Activated T-cell treated with anti-CD3 and anti-CD28 coated beads, Interleukin-2, amount 50 U/mL, for 72 hours (primary cell): ENCODE results near the gene AMDHD1. TPM values are rescaled to one million over a fixed set of nuclear protein-coding genes. Genes with fewer than 3 reads are reported as not detected.

Experiments
- ATAC-seq, 2 donors: fragments of 150-1000 bp; cut with Tn5 transposase; replicated peaks in 1 of 2; 2 replicates each; pipeline ENCODE4 v1.10.0; 2021; ENCODE audit warnings: moderate library complexity in 2 of 2, mild to moderate bottlenecking in 1 of 2
- DNase-seq, 2 donors: peaks; one replicate each; pipeline ENCODE4 v3.0.0; 2021 to 2022; ENCODE audit warnings: mixed read lengths in 1 of 2
- H3K27ac Mint-ChIP-seq: one replicate; pipeline ENCODE4 v1.8.0; 2022; ENCODE audit warnings: mild to moderate bottlenecking, moderate library complexity, mixed read lengths
- H3K27me3 Mint-ChIP-seq: one replicate; pipeline ENCODE4 v1.8.0; 2022; ENCODE audit warnings: low read depth, mixed read lengths
- H3K36me3 Mint-ChIP-seq, 2 donors: one replicate each; pipeline ENCODE4 v1.8.0; 2022; ENCODE audit warnings: mixed read lengths in 2 of 2, mild to moderate bottlenecking in 1 of 2; ENCODE audit not compliant: insufficient read depth in 2 of 2
- H3K4me1 Mint-ChIP-seq: one replicate; pipeline ENCODE4 v1.8.0; 2022; ENCODE audit warnings: low read depth, mixed read lengths
- H3K4me3 Mint-ChIP-seq, 2 donors: one replicate each; pipeline ENCODE4 v1.8.0; 2022; ENCODE audit warnings: mild to moderate bottlenecking in 2 of 2, mixed read lengths in 2 of 2, moderate library complexity in 2 of 2
- H3K9me3 Mint-ChIP-seq, 2 donors: one replicate each; pipeline ENCODE4 v1.8.0; 2022; ENCODE audit warnings: mixed read lengths in 2 of 2
- total RNA-seq, 2 donors: library from RNA; stranded (reverse); gene quantifications; one replicate each; pipeline ENCODE4 v1.2.3, GENCODE V29; 2022

Gene AMDHD1
- total RNA-seq, 2 donors from 2014 or later, result 2.2 to 3.7 TPM

DNA sequence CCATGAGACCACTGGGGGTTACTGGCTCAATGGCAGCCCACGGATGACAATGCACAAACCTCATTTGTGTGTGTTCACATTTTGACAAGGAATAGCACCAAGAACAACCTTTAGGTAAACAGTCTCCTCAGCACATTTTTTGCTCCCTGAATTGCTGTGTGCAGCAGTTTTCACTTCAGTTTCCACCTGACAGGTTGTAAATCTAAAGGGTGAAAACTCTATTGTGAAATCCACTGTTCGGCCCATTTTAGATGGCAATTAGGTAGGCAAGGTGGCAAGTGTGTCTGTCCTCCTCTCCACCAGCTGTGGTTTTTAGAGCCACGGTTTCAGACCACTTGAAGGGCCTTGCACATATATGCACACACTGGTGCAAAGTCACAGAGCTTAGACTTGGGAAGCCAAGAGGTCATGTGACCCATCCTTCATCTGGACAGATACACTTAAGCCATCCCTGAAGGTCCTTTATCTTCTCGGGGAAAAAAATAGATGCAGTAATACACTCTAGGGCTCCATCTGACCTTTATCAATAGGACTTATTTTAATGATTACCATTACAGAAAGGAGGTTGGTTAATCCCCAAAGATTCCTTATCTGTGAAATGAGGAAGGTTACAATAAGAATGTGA is 29.8 kb downstream of the AMDHD1 start:
- ATAC-seq, result no peak
- no peaks in the 10 kb centered on the region for H3K4me1 Mint-ChIP-seq
- no peak overlapping the region for H3K4me3 Mint-ChIP-seq

DNA sequence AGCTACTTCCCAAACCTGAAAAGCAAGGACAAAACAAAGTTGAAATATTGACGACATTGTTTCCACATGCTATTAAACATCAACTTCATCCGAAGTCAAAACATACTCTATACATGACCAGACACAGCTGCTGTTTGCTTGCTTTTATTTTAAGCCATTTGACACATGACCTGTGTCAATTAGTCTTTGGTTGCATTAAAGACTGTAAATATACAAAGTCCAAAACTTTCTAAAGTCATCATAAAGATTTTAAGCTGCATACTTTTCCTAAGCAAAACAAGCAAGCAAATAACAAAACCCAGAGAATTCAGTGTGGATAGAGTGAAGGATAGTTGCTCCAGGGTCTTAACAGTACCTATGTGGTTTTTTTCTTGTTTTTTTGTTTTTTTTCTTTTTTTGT is 31.2 kb downstream of the AMDHD1 start:
- Mint-ChIP-seq H3K4me1 (no peaks in the 10 kb centered on the region), H3K9me3 (no peaks in the 10 kb centered on the region), H3K27me3 (no peaks in the 10 kb centered on the region), H3K36me3 (no peaks in the 10 kb centered on the region), H3K4me3 (no peak overlapping the region), H3K27ac (no peak overlapping the region)
- DNase-seq (no peak), ATAC-seq (no peak)

More for the DNA sequence above, 29.8 kb downstream of the AMDHD1 start:
- DNase-seq, result no peak
- H3K9me3 Mint-ChIP-seq, result no peaks in the 10 kb centered on the region
- H3K27ac Mint-ChIP-seq, result no peak overlapping the region
- H3K36me3 Mint-ChIP-seq, result no peaks in the 10 kb centered on the region
- H3K27me3 Mint-ChIP-seq, result no peaks in the 10 kb centered on the region

DNA sequence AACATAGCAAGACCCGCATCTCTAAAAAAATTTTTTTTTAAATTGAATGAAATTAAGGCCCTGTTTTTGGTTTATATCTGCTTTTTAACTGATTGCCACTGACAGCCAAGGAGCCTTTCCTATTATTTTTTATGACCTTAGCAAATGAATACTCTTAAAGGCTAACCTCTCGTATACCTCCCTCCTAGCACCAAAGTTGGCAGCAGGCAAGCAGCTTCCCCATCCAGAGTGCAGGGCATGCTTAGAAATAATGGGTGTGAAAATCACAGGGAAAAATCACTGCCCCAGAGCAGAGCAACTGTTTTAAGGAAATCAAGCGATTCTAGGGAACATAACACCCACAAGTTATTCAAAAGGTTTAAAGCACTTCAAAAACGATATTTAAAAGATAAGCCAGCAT is 32.4 kb downstream of the AMDHD1 start:
- no peak overlapping the region for H3K27ac Mint-ChIP-seq
- no peaks in the 10 kb centered on the region for H3K27me3 Mint-ChIP-seq
- H3K36me3 Mint-ChIP-seq, result no peaks in the 10 kb centered on the region
- ATAC-seq, result no peak
- H3K9me3 Mint-ChIP-seq, result no peaks in the 10 kb centered on the region
- H3K4me1 Mint-ChIP-seq, result no peaks in the 10 kb centered on the region
- no peak overlapping the region for H3K4me3 Mint-ChIP-seq
- no peak for DNase-seq

DNA sequence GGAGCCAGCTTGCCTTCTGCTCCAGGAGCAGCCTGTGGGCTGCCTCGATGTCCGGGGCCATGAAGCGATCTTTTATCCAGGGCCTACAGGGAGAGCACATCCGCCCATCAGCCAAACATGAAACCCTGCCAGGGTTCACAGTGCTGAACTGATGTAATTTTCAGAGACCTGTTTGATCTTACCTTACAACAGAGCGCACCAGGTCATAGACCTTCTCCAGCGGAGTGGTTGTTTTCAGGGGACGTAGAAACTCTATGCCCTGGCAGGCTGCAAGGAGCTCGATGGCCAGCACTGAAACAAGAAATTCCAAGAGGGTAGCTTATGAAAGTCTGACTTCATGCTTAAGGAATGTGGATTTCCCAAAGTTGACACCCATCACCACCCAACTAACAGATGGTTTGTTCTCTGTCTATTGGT is 33.3 kb downstream of the AMDHD1 start:
- ATAC-seq, result no peak
- no peaks in the 10 kb centered on the region for H3K36me3 Mint-ChIP-seq
- H3K27ac Mint-ChIP-seq, result no peak overlapping the region
- no peak overlapping the region for H3K4me3 Mint-ChIP-seq
- no peak for DNase-seq
- no peaks in the 10 kb centered on the region for H3K27me3 Mint-ChIP-seq
- no peaks in the 10 kb centered on the region for H3K9me3 Mint-ChIP-seq
- H3K4me1 Mint-ChIP-seq, result no peaks in the 10 kb centered on the region

DNA sequence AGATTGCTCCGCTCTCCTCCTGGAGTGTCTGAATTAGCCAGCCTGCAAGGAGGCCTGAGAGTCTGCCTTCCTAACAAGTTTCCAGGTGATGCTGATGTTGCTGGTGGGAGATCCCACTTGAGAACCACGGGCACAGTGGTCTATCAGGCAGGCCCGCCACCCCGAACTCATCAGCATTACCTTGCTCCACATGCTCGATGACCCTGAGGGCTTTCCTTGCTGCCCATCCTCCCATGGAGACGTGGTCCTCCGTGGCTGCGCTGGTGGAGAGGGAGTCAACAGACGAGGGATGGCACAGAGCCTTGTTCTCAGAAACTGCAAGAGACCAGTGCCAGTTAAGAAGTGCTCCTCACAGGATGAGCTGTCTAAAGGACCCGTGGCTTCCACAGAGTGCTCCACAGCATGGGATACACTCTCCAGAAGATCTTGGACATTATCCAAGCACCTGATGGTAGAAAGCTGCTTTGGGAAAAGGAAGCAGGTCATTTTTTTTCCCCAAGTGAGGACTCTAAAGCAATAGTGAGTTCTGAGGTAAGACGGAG is 34.7 kb downstream of the AMDHD1 start:
- no peaks in the 10 kb centered on the region for H3K4me1 Mint-ChIP-seq
- H3K27ac Mint-ChIP-seq, result no peak overlapping the region
- no peak for DNase-seq
- H3K4me3 Mint-ChIP-seq, result no peak overlapping the region
- no peaks in the 10 kb centered on the region for H3K27me3 Mint-ChIP-seq
- no peak for ATAC-seq
- H3K36me3 Mint-ChIP-seq, result no peaks in the 10 kb centered on the region
- no peaks in the 10 kb centered on the region for H3K9me3 Mint-ChIP-seq

DNA sequence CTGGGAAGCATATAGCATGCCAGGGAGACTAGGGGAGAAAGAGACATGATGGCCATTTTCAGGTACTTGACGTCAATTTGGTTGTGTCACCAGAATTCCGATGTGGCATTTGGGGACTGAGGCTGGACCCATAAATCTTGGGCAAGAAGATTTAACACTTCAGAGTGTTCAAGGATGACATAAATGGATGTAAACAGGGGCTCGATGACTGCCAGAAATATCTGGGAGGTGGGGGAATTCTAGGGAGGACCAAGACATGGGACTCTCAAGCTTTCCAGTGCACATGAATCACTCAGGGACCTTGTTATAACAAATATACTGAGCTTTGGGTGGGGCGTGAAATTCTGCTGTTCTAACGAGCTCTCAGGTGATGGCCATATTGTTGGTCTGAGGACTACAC is 35.2 kb downstream of the AMDHD1 start:
- H3K27me3 Mint-ChIP-seq, result no peaks in the 10 kb centered on the region
- no peak for ATAC-seq
- H3K36me3 Mint-ChIP-seq, result no peaks in the 10 kb centered on the region
- DNase-seq, result no peak
- H3K27ac Mint-ChIP-seq, result no peak overlapping the region
- H3K4me3 Mint-ChIP-seq, result no peak overlapping the region
- no peaks in the 10 kb centered on the region for H3K4me1 Mint-ChIP-seq
- no peaks in the 10 kb centered on the region for H3K9me3 Mint-ChIP-seq

DNA sequence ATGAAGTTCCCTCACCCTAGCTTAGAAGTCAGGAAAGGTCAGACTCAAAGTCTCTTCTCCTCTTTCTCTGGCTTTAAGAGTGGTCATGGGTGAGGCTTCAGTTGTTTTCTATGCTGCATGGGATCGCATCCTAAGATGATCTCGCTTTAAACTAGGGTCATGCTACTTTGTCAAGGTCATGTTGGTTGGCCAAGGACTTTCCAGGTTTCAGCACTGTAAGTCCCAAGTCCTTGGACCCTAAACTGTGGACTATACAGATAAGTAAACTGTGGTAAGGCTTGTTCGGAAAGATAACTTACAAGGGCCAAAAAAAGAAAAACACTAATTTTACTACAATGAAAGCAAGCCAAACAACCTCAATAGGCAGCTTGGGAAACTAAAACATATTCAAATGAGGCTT is 35.6 kb downstream of the AMDHD1 start:
- H3K4me3 Mint-ChIP-seq, result no peak overlapping the region
- no peak for DNase-seq
- H3K9me3 Mint-ChIP-seq, result no peaks in the 10 kb centered on the region
- H3K27me3 Mint-ChIP-seq, result no peaks in the 10 kb centered on the region
- no peak overlapping the region for H3K27ac Mint-ChIP-seq
- no peaks in the 10 kb centered on the region for H3K36me3 Mint-ChIP-seq
- H3K4me1 Mint-ChIP-seq, result no peaks in the 10 kb centered on the region
- ATAC-seq, result no peak

DNA sequence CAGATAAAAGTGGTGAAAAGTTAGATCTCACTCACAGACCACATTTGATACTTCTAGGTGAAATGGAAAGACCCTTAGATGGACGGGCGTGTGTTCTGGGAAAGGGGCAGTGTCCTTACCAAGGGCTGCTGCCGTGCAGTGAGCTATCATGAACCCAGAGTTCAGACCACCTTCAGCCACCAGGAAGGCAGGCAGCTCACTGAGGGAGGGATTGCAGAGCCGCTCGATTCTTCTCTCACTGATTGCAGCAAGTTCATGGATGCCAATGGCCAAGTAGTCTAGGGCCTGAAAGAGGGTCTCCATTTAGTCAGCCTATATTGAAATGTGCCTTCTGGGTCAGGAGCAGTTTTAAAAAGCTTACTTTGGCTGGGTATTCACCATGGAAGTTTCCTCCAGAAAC is 37.3 kb downstream of the AMDHD1 start:
- H3K4me3 Mint-ChIP-seq, result no peak overlapping the region
- no peaks in the 10 kb centered on the region for H3K4me1 Mint-ChIP-seq
- H3K36me3 Mint-ChIP-seq, result no peaks in the 10 kb centered on the region
- DNase-seq (no peak), ATAC-seq (no peak)
- H3K27ac Mint-ChIP-seq, result no peak overlapping the region
- H3K9me3 Mint-ChIP-seq, result no peaks in the 10 kb centered on the region
- no peaks in the 10 kb centered on the region for H3K27me3 Mint-ChIP-seq

DNA sequence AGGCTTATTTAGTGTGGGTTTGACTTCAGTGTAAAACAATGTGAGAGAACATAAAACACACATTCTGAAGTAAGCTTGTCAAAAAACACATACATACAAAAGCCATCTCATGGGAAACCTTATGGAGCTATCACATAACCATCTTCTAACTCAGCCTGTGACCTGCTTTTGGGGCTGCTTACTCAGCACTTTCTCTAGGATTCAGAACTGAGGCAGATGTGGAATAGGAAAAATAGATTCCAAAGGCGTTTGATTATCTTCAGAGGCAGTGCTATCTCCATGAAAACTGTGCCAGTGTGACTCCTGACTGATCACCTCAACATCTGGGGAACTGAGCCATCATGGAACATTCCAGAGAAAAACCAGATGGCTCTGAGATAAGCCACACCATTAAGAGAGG is 39.5 kb downstream of the AMDHD1 start:
- Mint-ChIP-seq H3K9me3 (no peaks in the 10 kb centered on the region), H3K27me3 (no peaks in the 10 kb centered on the region), H3K27ac (no peak overlapping the region), H3K36me3 (no peaks in the 10 kb centered on the region), H3K4me3 (no peak overlapping the region), H3K4me1 (no peaks in the 10 kb centered on the region)
- ATAC-seq (no peak), DNase-seq (no peak)

DNA sequence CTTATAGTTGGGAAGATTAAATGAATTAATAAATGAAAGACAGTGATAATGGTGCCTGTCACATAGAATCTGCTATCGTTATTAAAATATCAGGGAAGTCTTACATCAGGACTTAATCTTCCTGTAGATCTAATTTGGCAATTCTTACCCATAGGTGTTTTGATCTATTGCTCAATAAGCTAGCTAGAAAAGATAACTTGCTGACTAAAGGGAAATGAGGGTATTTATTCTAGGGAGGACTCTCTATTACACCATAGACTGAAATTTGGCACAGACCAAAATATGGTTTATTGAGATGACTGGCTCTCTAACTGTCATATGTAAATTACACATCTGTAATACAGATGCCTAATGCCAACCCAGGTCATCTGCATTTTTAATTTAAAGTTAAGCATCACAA is 41.6 kb downstream of the AMDHD1 start:
- ATAC-seq, result no peak
- no peak for DNase-seq
- Mint-ChIP-seq H3K27ac (no peak overlapping the region), H3K27me3 (no peaks in the 10 kb centered on the region), H3K4me3 (no peak overlapping the region), H3K36me3 (no peaks in the 10 kb centered on the region), H3K9me3 (no peaks in the 10 kb centered on the region), H3K4me1 (no peaks in the 10 kb centered on the region)

DNA sequence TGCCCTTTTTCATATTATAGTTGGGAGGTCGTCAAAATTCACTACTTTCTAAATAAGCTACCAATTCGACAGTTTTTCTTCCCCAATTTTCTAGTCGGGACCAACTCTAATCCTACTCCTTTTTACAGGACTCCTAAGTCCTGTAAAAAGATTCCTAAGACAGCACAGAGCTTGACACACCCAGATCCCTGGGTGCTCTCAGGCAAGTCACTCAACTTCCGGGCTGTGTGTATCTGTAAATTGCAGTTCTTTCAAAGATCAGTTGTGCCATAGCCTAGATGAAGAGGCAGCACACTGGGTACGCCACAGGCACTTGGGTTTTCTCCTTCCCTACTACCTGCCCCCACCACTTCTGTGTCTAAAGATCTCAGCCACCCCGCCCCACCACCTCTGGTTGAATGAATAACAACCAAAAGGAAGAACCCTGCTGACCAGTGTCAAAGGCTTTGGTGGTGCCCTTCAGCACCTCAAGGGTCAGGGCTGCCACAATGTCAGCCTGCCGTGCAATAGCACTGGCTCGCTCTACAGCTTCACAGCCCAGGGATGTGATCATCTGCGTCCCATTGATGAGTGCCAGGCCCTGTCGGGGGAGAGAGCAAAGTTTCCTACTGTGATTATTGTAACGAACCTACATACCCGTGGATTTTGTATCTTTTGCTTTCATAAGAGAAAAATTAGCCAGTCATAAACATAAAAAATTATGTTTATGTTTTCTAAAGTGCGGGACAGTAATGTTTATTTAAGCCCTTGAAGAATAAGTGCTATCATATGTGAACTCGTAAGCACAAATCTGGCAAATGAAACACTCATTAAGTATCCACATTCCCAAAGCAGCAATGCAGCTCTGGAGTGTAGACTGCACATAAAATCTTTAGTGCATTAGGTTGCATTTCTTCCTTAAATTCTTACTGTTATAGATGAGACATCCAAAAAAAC is 43.8 kb downstream of the AMDHD1 start:
- no peaks in the 10 kb centered on the region for H3K36me3 Mint-ChIP-seq
- ATAC-seq (no peak), DNase-seq (no peak)
- no peak overlapping the region for H3K4me3 Mint-ChIP-seq
- no peaks in the 10 kb centered on the region for H3K9me3 Mint-ChIP-seq
- no peak overlapping the region for H3K27ac Mint-ChIP-seq
- no peaks in the 10 kb centered on the region for H3K27me3 Mint-ChIP-seq
- H3K4me1 Mint-ChIP-seq, result no peaks in the 10 kb centered on the region

DNA sequence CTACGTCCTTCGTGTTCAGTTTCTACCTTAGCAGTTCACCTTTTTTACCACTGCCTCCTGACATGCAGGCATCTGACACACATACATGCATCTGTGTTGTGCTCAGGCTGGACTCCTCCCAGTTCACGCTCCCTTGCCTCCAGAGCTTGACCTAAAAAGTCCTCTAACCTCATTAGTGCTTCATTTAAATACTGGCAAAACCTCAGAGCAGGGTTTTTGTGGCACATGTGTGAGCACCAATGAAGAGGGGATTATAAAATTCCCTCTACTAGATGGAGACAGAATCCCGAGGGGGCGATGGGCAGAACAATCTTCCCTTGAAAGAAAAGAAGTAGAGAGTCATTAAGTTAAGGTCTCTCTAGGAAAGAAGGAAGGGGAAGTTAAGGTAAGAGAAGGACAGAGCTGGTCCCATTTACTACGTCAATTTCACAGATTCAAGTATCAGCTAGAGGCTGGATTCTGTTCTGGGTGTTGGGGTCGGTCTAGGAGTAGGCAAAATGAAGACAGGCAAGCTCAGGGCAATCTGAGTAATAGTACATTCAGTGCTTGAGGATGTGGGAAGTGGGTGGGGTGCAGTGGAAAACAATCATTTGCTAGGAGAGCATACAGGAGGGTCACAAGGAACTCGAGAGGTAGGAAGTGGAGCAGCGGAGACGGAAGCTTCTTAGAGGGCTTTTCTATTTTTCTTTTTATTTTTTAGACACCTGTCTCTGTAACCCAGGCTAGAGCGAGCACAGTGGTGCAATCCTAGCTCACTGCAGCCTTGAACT is 45.6 kb downstream of the AMDHD1 start:
- ATAC-seq, result no peak
- Mint-ChIP-seq H3K4me3 (no peak overlapping the region), H3K36me3 (no peaks in the 10 kb centered on the region), H3K4me1 (no peaks in the 10 kb centered on the region), H3K27ac (no peak overlapping the region), H3K9me3 (no peaks in the 10 kb centered on the region), H3K27me3 (no peaks in the 10 kb centered on the region)
- no peak for DNase-seq

DNA sequence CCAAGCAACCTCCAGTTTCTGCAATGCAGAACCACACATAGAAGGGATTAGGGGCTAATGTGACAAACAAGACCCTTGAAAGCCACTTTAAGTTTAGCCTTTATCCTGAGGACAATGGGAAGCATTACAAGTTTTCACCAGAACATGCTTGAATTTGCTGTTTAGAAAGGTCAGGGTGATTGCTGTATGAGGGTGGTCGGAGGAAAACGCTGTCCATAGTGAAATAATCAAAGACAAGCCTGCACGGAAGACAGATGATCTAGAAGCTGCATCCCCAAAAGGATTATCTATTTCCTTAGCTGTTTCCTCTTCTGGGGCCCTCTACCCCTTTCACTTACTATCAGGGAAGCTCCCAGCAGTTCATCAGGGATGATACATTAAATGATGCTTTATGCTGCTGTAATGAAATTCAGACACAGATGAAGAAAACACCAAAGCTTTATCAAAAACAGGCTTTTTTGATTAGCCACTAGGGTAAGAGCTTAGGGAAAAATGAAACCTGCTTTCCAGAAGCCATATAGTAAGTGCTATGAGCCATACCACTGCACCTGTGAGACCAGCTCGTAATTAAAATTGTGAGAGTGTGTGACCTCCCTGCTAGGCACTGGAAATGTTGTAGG is 46.5 kb downstream of the AMDHD1 start:
- Mint-ChIP-seq H3K4me1 (no peaks in the 10 kb centered on the region), H3K4me3 (no peak overlapping the region), H3K27ac (no peak overlapping the region), H3K27me3 (no peaks in the 10 kb centered on the region), H3K36me3 (no peaks in the 10 kb centered on the region), H3K9me3 (no peaks in the 10 kb centered on the region)
- DNase-seq, result no peak
- ATAC-seq, result no peak
